Right renal cortex interstitium (tissue), 3 donors: ENCODE results near the gene CYS1. TPM values are rescaled to one million over a fixed set of nuclear protein-coding genes. Genes with fewer than 3 reads are reported as not detected.
"Not testable (repeated sequence)": the region's sequence is repeated elsewhere in the genome, so short reads cannot be mapped to it uniquely, and the experiment has no call there.

Experiments used
- DNase-seq, 3 donors: peaks; one replicate each; pipeline ENCODE4 v3.0.0-alpha.2; 2013; ENCODE audit warnings: low read depth in 3 of 3, low spot score in 2 of 3
- polyA plus RNA-seq, 3 donors: library from polyadenylated mRNA; unstranded; fragments of 120-200 nt; gene quantifications; one replicate each; pipeline ENCODE4 v1.2.1, GENCODE V29; 2013; ENCODE audit not compliant: insufficient read length in 3 of 3

CYS1 gene
- polyA plus RNA-seq, 3 donors: 89.9 to 100 (median 96.9) TPM

GRCh38 chr2:10094271-10094814 lies 14.1 kb upstream of the CYS1 start:
- no peak for DNase-seq

- DNase-seq: not testable (repeated sequence)
Measured at GRCh38 chr2:10091889-10092244, 11.7 kb upstream of the CYS1 start.

- no peak for DNase-seq
Measured at GRCh38 chr2:10091182-10091888, 11.1 kb upstream of the CYS1 start.

- DNase-seq: no peak
Measured at GRCh38 chr2:10089565-10090190, 9.5 kb upstream of the CYS1 start.

GRCh38 chr2:10087360-10087759 lies 7.1 kb upstream of the CYS1 start:
- DNase-seq: no peak

GRCh38 chr2:10086950-10087349 lies 6.7 kb upstream of the CYS1 start:
- DNase-seq: no peak

- no peak for DNase-seq
Measured at GRCh38 chr2:10085668-10086059, 5.5 kb upstream of the CYS1 start.

- DNase-seq: no peak
Measured at GRCh38 chr2:10085043-10085667, 4.9 kb upstream of the CYS1 start.

- DNase-seq: no peak
Measured at GRCh38 chr2:10084223-10084865, 4.1 kb upstream of the CYS1 start.

GRCh38 chr2:10083692-10084211 lies 3.5 kb upstream of the CYS1 start:
- no peak for DNase-seq

GRCh38 chr2:10083046-10083445 lies 2.8 kb upstream of the CYS1 start:
- no peak for DNase-seq

GRCh38 chr2:10080536-10081304 lies 509 bp upstream of the CYS1 start:
- DNase-seq: no peak

GRCh38 chr2:10079266-10079869 lies 843 bp downstream of the CYS1 start:
- no peak for DNase-seq

GRCh38 chr2:10078704-10079265 lies 1.4 kb downstream of the CYS1 start:
- DNase-seq: no peak

GRCh38 chr2:10078001-10078400 lies 2.2 kb downstream of the CYS1 start:
- no peak for DNase-seq

GRCh38 chr2:10076988-10077527 lies 3.2 kb downstream of the CYS1 start:
- no peak for DNase-seq

GRCh38 chr2:10076511-10076910 lies 3.7 kb downstream of the CYS1 start:
- no peak for DNase-seq

- no peak for DNase-seq
Measured at GRCh38 chr2:10075571-10076209, 4.5 kb downstream of the CYS1 start.

GRCh38 chr2:10075101-10075500 lies 5.1 kb downstream of the CYS1 start:
- no peak for DNase-seq
